GM21825 (cell line): ENCODE measurements around the gene SMIM35.

Experiments
- ATAC-seq: cut with Tn5 transposase; IDR thresholded peaks from one replicate; pipeline ENCODE4 v1.9.1; 2021; ENCODE audit warnings: mild to moderate bottlenecking, moderate library complexity; ENCODE audit not compliant: unreplicated experiment

SMIM35 gene

DNA sequence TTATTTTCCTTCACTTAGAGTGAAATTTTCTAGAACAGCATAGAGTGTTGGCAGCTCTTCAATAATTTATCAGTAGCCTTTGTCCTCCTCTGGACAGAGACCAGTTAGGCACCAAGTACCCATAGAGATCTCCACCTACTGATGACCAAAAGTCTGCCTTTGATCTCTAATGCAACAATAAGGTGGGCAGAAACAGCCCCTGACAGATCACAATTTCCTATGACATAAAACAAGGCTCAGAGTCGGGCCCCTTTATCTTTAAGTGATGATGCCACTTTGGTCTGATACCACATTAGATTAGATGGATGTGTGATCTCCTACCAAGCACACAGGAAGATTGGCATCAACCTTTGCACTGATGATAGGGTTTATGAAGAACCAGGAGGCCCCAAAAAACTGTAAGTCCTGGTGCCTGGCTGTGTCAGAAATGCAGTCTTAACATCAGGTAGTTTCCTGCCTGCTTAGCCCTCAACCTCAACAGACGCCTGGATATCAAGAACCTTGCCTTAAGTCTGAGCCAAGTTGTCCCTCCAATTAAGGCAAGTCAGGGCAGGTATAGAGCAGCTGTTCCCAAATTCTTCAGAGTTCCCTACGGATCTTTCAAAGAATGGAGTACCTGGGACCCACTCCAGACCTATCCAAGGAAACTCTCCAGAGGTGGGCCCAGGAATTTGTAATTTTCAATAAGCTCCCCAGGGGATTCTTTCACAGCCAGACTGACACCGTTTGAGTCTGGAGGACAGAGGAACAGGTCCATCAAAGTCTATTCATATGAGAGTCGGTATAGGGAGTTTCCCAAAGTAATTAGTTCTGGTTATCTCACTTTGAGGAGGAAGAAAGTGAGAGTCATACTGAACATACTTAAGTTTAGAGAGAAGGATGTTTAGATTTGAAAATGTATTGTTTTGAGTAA is 40.5 kb downstream of the SMIM35 start:
- no peak for ATAC-seq

DNA sequence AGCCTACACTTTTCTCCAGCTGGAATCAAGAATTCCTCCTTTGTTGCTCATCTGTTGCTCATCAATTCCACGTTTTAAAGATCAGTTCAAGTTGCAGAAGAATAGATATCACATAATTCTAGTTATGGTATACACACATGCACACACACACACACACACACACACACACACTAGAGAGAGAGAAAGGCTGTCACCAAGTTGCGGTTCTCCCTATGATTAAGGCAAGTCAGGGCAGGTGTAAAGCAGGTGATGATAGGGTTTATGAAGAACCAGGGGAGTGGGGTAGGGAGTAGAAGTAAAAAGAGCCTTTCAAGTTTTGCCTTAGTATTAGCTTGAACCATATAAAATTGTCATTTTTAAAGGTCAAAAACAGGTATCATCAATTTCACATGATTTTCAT is 41.6 kb downstream of the SMIM35 start:
- no peak for ATAC-seq

DNA sequence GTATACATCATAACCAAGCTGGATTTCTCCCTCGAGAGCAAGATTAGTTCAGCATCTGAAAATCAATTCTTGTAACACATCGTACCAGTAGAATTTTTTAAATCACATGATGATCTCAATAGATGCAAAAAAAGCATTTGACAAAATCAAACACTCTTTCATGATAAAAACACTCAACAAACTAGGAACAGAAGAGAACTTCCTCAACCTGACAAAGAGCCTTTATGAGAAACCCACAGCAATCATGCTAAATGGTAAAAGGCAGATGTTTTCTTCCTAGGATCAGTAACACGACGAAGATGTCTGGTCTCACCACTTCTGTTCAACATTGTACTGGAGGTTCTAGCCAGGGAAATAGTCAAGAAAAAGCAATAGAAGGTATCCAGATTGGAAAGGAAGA is 44.0 kb downstream of the SMIM35 start:
- no peak for ATAC-seq

DNA sequence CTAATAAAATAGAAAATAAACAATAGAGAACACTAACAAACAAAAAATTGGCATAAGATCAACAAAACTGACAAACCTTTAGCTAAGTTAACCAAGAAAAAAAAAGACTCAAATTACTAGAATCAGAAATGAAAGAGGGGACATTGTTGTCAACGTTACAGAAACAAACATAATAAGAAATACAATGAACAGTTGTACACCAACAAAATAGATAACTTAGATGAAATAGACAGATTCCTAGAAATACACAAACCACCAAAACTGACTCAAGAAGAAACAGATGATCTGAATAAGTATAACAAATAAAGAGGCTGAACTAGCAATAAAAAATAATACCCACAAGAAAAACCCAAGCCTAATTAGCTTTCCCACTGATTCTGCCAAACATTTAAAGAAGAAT is 44.6 kb downstream of the SMIM35 start:
- ATAC-seq: no peak

DNA sequence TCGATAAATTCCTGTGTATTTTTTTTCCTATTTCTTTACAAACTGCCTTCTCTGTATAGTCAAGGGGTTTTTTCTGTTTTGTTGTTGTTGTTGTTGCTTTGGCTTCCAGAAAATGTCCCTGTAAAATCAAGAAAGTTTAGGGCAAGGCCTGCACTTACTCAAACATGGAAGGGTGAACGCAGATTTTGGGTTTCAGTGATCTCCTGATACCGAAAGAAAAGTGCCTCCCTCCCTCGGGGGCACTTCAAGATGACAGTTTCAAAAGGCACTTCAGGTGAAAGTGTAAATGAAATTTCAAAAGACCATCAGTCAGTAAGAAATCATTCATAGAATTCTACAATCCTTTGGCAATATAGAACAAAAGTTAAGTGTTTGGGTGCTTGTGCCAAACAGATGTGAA is 53.3 kb downstream of the SMIM35 start:
- peak; percentile 55 for ATAC-seq

DNA sequence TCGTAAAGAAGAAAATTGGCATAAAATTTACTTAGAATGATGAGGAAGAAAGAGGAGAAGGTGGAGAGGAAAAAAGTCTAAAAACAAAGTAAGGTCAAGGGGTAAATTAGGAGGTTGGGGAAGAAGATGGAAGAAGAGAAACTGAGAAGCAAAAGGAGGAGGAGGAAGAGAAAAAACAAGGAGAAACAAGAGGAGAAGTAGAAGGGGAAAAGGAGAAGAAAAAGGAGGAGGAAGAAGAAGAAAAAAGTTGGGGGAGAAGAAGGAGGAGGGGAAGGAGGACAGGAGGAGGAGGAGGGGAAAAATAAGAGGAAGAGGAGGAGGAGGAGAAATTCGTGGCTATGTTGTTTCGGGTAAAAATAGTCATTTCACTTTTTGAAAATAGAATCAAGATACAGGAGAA is 58.1 kb downstream of the SMIM35 start:
- no peak for ATAC-seq

DNA sequence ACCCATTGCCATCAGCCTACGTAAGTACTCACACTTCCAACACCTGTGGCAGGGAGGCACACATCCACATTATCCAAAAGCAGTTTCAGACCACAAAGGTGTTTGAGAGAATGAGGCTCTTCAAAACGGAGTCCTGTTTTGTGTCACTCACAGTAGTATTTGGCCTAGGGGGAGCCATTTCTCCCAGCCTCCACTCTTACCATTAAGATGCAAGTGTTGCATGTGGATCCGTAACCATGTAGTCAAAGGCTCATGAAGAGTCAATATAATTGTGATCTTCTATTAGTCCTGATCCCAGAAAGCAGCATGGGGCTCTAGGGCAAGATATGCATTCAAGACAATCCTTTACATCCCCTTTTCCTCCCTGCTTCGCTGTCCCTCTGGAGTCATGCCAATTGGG is 59.1 kb downstream of the SMIM35 start:
- ATAC-seq: no peak

DNA sequence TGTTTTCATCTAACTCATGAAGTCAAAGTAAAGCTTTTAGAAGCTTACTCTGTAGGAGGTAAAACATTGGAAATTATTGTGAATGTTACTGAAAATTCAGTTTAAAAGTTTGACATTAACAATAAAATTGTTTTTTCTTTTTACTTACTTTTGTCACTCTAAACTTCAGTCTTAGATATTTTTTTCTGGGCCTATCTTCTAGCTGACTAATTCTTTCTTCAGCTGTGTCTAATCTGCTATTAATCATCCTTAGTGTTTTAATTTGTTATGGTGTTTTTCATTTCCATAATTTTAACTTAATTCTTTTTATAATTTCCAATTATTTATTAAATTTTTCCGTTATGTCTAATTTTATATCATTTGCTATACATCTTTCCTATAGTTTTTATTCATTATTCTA is 65.6 kb downstream of the SMIM35 start:
- ATAC-seq: no peak

DNA sequence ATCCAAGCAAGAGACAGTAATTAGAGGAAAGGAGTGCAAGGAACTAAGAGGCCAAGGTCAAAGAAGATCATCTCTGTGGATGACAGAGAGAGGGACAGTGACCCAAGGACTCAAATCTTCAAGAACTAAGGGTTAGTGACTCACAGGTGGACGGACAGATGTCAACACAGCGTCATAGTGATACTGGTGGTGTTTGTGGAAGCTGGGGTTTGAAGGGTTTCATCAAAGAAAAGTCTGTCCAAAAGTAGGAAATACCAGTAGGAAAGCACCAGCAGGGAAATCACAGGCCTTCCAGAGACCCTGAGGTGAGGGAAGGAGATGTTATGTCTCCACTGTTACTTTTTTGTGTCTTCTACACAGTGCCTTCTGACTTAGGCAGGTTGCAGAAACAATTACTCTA is 68.4 kb downstream of the SMIM35 start:
- ATAC-seq: no peak

DNA sequence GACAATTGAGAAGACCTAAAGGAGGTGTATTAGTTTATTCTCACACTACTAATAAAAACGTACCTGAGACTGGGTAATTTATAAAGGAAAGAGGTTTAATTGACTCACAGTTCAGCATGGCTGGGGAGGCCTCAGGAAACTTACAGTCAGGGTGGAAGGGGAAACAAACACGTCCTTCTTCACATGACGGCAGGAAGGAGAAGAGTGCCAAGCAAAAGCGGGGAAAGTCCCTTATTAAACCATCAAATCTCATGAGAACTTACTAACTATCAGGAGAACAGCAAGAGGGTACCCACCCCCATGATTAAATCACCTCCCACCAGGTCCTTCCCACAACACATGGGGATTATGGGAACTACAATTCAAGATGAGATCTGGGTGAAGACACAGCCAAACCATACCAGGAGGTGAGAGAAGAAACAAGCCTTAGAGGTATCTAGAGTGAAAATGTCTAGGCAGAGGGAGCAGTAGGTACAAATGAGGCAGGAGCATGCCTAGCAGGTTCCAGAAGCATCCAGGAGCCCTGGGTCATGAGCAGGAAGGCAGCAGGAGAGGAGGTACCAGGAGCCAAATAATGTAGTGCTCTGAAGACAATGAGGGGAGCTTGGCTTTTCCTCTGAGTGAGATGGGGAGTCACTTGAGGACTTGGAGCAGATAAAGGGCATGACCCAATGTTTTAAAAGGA is 69.0 kb downstream of the SMIM35 start:
- no peak for ATAC-seq

DNA sequence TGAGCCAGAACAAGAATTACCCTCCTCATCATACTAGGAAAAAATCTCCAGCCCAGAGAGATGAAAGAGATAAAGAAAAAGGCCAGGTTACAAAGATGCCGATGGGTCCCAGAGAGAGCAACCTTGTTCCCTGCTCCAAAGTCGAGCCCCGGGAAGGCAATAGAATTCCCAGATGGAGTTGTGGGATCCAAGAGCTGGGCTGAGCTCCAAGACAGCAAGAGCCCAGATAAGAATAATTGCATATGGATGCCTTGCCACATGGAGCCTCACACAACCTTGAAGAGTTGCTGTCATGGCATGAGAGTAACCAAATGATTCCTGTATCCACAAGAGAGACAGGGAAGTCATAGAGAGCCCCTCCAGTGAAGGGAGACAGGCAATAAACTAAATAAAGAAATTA is 69.7 kb downstream of the SMIM35 start:
- ATAC-seq: no peak

DNA sequence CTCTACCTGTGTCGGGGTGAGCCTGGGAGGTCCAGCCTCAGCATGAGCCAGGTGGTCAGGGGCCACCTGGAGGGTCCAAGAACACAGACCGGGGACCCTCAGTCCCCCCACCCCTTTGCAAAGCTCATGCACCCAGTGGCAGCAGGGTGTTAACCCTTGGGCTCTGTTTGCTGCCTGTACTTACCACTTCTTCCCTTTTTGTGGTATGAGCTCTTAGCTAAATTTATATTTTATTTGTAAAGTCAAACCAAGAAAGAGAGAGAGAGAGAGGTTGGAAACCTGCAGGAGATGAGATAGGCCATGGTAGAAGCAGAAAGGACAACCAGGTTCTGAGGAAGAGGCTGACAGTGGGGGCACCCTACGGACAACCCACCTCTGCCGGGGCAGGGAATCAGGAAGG is 70.7 kb downstream of the SMIM35 start:
- ATAC-seq: no peak

DNA sequence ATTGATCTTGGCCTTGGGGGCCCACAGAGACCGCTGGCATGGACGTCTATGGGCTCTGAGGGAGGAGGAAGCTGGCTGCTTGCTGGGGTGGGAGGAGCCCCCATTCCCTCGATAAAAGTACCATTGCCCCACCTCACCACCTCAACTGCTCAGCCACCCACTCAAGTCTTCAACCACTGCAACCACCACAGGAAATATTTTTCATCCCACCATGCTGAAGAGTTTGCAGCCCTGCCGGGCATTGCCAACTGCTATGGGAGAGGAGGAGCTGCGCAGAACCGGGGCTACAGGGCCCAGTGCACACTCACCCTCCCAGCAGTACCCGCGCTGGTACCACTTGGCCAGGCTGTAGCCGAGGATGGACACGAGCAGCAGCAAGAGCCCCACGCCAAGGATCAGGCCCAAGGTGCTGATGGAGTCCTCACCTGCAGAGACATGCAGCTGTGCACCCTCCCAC is 71.3 kb downstream of the SMIM35 start:
- no peak for ATAC-seq

DNA sequence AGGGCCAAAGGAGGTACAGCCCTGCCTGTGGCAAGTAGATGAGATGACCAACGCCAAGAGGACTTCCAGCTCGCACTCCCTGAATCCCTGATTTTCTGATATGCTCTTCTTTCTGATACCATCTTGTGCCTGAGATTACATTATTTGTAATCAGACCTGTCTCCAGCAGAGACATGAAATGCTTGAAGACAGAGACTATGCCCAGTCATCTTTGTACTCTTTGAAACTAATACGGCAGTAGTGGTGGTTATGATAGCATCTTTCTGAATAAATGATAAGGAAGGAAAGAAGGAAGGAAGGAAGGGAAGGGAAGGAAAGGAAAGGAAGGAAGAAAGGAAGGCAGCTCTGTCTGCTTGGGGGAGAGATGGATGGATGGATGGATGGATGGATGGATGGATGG is 72.7 kb downstream of the SMIM35 start:
- no peak for ATAC-seq

DNA sequence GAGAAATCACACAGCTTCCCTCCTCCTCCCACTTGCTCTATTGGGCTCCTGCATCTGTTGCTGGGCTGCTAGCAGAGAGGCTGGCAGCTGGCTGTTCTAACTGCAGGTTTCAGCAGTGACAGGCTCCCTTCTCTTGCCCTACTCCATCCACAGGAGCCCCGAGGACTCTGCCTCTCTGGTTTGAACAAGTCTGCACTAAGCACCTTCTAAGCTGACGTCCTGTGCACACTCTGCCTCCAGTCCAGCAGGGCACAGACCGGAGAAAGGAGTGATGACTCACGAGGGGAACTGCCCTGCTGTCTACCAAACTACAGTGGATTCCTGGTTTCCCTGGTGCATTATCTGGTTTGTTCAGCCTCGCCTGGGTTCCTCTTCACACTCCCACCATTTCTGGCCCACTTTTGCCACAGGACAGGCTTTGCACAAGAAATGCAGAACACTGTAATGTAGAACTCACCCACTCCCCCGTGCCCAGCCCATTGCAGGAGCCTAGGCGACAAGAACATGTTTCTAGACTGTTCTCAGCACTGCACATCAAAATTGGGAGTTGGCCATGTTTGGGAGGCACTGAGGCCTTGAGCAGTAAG is 74.6 kb downstream of the SMIM35 start:
- no peak for ATAC-seq

DNA sequence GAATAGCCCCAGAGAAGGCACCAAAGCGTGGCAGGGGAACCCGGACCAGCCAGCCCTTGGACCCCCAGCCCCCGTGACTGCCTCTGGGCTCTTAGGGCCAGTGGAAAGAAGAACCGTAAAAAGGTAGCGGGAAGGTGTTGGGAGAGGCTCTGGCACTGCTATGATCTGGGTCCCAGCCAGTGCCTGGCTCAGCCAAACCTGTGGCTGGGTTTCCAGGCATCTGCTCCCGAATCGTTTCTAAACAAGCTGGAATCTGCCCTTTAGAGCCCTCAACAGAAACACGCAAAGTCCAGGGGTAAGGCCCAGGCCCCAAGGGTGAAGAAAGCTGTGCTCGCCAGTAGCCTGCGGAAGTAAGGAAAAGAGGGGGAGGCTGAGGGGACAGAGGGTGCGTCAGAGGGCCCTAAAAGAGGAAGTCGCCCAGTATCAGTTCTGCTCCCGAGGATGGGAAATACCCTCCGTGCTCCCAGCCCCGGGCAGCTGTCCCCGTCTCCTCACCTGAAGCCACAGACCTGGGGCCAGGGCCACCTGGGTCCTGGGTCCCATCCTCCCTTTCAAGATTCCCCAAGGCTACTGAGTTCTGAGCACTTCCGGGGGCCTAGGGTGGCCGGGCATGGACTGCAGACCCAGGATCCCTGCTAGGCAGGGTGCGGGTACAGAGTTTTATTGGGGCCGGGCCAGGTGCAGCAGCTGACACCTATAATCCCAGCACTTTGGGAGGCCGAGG is 75.9 kb downstream of the SMIM35 start:
- peak; percentile 72 for ATAC-seq

DNA sequence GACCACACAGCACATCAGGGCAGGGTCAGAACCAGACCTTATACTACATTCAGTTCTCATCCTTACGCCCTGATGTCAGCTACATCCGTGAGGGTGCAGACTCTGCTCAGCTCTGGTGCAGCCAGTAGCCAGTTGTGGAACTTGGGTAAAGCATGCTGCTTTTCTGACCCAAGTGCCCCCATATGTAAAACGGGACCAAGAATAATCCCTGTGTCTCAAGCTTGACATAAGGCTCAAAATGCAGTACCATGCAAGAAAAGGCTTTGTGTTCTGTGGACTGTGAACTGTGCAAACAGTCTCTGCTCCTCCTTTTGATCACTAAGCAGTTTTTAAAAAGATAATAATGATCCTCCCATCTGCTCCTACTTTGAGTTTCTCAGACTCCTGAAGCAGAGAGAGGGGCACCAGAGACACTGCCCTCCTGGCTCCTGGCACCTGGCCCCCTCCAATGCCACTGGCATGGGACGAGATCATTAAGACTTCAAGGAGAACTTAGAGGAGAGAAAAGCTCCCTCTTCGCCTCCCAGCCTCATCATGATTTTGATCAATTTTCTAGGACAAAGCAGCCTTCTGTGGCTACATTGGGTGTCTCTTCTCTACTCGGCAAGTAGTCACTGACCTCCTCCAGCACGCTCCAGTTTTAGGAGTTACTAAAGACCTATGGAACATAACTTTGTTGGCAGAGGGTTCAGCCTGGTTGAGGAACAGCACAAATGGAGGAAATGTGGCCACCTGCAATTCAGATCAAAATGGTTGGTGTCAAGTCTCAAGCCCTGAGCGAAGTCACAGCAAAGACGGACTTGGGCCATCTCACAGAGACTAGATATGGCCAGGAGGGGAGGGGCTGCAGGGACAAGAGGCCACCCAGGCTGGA is 76.7 kb downstream of the SMIM35 start:
- no peak for ATAC-seq

DNA sequence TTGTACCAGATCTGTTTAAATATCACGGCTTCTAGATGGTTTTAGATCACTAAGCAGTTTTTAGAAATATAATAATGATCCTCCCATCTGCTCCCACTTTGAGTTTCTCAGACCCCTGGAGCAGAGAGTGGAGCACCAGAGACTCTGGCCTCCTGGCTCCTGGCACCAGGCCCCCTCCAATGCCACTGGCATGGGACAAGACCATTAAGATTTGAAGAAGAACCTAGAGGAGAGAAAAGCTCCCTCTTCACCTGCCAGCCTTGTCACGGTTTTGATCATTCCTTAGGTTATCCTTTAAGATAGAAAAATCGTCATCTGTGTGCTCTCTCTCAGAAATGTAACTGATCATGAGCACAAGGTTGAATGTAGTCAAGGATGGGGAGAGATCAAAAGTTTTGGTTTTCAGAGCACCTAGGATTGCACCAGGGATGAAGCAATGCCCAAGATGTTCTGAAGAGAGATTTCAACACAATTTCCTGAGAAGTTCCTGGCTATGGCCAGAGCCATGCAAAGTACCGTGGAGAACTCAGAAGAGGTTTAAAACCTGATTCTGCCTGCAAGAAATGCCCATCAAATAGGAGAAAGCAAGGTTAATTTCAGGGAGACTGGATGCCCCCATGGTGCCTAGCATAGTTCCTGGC is 78.4 kb downstream of the SMIM35 start:
- no peak for ATAC-seq

DNA sequence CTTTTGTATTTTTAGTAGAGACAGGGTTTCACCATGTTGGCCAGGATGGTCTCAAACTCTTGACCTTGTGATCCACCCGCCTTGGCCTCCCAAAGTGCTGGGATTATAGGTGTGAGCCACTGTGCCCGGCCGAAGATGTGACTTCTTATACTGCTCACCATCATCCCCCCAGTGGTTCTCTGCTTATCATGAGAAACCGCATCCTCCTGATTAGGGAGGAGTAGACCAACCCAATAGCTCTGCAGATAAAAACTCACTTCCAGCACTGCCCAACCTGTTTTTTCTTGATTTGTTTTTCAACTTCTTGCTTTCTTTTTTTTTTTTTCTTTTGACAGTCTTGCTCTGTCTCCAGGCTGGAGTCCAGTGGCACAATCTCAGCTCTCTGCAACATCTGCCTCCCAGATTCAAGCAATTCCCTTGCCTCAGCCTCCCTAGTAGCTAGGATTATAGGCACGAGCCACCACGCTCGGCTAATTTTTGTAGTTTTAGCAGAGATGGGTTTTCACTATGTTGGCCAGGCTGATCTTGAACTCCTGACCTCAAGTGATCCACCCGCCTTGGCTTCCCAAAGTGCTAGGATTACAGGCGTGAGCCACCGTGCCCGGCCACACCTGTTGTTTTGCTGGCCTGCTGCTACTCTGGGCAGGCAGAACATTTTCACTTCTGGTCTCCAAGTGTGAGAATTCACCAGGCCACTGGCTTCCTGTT is 79.0 kb downstream of the SMIM35 start:
- peak; percentile 33 for ATAC-seq
